NCI-H2171 treated with DMSO at 0.1 percent for 48 hours (cell line): ENCODE results near the gene GPR87.
A peak's percentile ranks its signal among the peaks of the same experiment; 100 is the strongest.

Experiments used
- DNase-seq: peaks from one replicate; lab custom pipeline; 2025; lab: John Stamatoyannopoulos, UW

GPR87 gene

GRCh38 chr3:151282921-151283320 is 33.7 kb downstream of the GPR87 start:
- DNase-seq, result peak; percentile 85

- DNase-seq, result no peak
Measured at GRCh38 chr3:151281671-151282324, 34.8 kb downstream of the GPR87 start.

GRCh38 chr3:151278230-151278629 is 38.4 kb downstream of the GPR87 start, which contains the start of gene P2RY14:
TSS of gene P2RY14 (minus strand) at chr3:151278542. CDS start at chr3:151214316, 64,226 bp downstream.
- DNase-seq, result no peak

- no peak for DNase-seq
Measured at GRCh38 chr3:151276687-151277042, 40.0 kb downstream of the GPR87 start.

GRCh38 chr3:151276038-151276686 is 40.5 kb downstream of the GPR87 start:
- no peak for DNase-seq

GRCh38 chr3:151275091-151275490 is 41.5 kb downstream of the GPR87 start:
- DNase-seq, result peak; percentile 87

GRCh38 chr3:151269631-151270030 is 47.0 kb downstream of the GPR87 start:
- DNase-seq, result no peak

- DNase-seq, result no peak
Measured at GRCh38 chr3:151268267-151269235, 48.1 kb downstream of the GPR87 start.

- DNase-seq, result no peak
Measured at GRCh38 chr3:151267066-151267465, 49.6 kb downstream of the GPR87 start.

- peak; percentile 7 for DNase-seq
Measured at GRCh38 chr3:151265866-151266265, 50.8 kb downstream of the GPR87 start.

- no peak for DNase-seq
Measured at GRCh38 chr3:151265166-151265565, 51.5 kb downstream of the GPR87 start.

- no peak for DNase-seq
Measured at GRCh38 chr3:151264605-151265004, 52.0 kb downstream of the GPR87 start.

GRCh38 chr3:151262871-151263525 is 53.6 kb downstream of the GPR87 start:
- peak; percentile 44 for DNase-seq

GRCh38 chr3:151259664-151260063 is 57.0 kb downstream of the GPR87 start:
- DNase-seq, result no peak

- peak; percentile 64 for DNase-seq
Measured at GRCh38 chr3:151256749-151257148, 59.9 kb downstream of the GPR87 start.

GRCh38 chr3:151248772-151249337 is 67.8 kb downstream of the GPR87 start:
- no peak for DNase-seq
